WERI-Rb-1 (cell line): Measurements from ENCODE around the gene PKP1.

Source experiments
- DNase-seq: peaks from one replicate; pipeline ENCODE4 v3.0.0-alpha.2; 2020
- H3K27ac ChIP-seq: fragments of 250-450 bp; sonication (Bioruptor Pico); 2 replicates; pipeline ENCODE4 v1.5.1; 2020; ENCODE audit warnings: mild to moderate bottlenecking, moderate library complexity
- H3K27me3 ChIP-seq: fragments of 250-450 bp; sonication (Bioruptor Pico); 2 replicates; pipeline ENCODE4 v1.5.1; 2021; ENCODE audit warnings: mild to moderate bottlenecking, low read depth, moderate library complexity; ENCODE audit not compliant: insufficient read depth, severe bottlenecking
- H3K36me3 ChIP-seq: fragments of 250-450 bp; sonication (Bioruptor Pico); 2 replicates; pipeline ENCODE4 v1.5.1; 2020; ENCODE audit warnings: mild to moderate bottlenecking, moderate library complexity
- H3K4me3 ChIP-seq: 2 replicates; pipeline ENCODE4 v1.5.1; 2011; ENCODE audit warnings: low read depth, mild to moderate bottlenecking, control low read depth, low read length
- H3K9me3 ChIP-seq: fragments of 250-450 bp; sonication (Bioruptor Pico); 2 replicates; pipeline ENCODE4 v1.5.1; 2021; ENCODE audit warnings: mild to moderate bottlenecking, moderate library complexity; ENCODE audit not compliant: severe bottlenecking
- TF ChIP-seq, protein P1 (sequence below): IDR thresholded peaks from 2 replicates; pipeline ENCODE4 v1.5.1; 2011; ENCODE audit warnings: low read depth, mild to moderate bottlenecking, control low read depth, inconsistent platforms, low read length

PKP1 gene

DNA sequence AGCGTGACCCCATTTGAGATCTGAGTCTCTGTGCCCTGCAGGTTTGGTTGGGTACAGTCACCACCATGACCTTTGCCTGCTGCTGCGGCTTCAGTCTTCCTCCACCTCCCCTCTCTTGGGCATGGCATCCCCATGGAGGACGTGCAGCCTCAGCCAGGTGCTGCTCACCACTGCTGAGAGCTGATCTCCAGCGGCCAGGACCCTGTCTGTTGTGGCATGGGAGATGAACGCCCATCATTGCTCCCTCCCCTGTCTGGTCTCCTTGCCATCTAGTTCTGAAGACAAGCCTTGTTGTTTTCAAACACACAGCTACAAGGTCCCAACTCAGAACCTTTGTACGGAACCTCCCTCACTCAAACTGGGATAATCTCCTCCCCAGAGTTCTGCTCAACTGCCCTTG lies 19.2 kb upstream of the PKP1 start:
- TF ChIP-seq, protein P1, sequence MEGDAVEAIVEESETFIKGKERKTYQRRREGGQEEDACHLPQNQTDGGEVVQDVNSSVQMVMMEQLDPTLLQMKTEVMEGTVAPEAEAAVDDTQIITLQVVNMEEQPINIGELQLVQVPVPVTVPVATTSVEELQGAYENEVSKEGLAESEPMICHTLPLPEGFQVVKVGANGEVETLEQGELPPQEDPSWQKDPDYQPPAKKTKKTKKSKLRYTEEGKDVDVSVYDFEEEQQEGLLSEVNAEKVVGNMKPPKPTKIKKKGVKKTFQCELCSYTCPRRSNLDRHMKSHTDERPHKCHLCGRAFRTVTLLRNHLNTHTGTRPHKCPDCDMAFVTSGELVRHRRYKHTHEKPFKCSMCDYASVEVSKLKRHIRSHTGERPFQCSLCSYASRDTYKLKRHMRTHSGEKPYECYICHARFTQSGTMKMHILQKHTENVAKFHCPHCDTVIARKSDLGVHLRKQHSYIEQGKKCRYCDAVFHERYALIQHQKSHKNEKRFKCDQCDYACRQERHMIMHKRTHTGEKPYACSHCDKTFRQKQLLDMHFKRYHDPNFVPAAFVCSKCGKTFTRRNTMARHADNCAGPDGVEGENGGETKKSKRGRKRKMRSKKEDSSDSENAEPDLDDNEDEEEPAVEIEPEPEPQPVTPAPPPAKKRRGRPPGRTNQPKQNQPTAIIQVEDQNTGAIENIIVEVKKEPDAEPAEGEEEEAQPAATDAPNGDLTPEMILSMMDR: no peak
- no peak overlapping the region for H3K27ac ChIP-seq
- H3K4me3 ChIP-seq: no peak overlapping the region
- no peaks in the 10 kb centered on the region for H3K36me3 ChIP-seq
- no peaks in the 10 kb centered on the region for H3K9me3 ChIP-seq
- peak; percentile 9 for DNase-seq
- H3K27me3 ChIP-seq: no peaks in the 10 kb centered on the region

DNA sequence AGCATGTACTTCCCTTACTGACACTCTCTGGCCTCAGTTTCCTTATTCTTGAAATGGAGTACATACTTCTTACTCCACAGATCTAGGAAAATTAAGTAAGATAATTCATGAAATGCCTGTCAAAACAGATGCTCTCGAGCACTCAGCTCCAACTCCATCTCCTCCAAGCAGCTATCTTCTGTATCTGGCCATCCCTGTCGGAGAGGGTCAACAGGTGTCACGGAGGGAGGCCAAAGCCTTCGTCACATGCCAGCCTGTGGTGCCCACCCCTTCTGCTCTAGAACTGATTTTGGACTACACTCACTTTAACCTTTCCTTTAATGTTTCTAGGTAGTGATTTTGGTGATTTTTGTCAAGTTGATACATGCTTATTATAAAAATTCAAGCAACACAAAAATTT lies 18.8 kb upstream of the PKP1 start:
- H3K9me3 ChIP-seq: no peaks in the 10 kb centered on the region
- no peaks in the 10 kb centered on the region for H3K27me3 ChIP-seq
- no peak overlapping the region for H3K27ac ChIP-seq
- TF ChIP-seq, protein P1: no peak
- H3K4me3 ChIP-seq: no peak overlapping the region
- DNase-seq: peak; percentile 11
- H3K36me3 ChIP-seq: no peaks in the 10 kb centered on the region

DNA sequence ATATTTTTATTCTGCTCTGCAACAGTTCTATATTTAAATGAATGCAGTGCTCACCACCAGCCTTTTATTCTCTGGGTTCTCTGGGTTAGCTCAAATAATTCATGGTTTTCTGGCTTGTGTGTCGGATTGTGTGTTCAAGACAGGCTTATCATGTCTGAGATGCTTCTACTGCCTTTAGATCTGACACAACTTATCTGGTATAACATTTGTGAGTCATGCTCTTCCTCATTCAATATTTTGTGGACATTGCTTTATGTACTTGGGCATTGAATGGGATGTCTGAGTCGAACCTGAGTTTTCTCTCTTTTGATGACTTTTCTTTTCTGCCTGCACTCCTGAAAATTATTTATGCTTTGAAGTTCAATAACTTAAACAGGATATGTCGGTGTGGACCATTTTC lies 17.6 kb upstream of the PKP1 start:
- no peaks in the 10 kb centered on the region for H3K27me3 ChIP-seq
- H3K9me3 ChIP-seq: no peaks in the 10 kb centered on the region
- DNase-seq: no peak
- TF ChIP-seq, protein P1: no peak
- no peak overlapping the region for H3K4me3 ChIP-seq
- no peak overlapping the region for H3K27ac ChIP-seq
- no peaks in the 10 kb centered on the region for H3K36me3 ChIP-seq

DNA sequence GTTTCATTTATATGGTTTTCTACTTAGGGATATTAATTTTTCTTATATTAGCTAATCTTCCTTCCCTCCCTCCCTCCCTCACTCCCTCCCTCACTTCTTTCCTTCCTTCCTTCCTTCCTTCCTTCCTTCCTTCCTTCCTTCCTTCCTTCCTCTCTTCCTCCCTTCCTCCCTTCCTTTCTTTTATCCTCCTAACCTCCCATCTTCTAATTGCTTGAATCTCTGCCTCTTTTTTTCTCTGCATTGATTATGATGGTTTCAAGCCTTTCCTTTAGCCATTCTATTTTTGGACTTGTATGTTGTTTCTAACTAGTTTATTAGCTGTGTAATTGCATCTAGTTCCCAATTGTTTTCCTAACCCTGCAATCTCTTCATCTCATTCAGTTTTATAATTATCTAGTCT lies 17.0 kb upstream of the PKP1 start:
- H3K4me3 ChIP-seq: no peak overlapping the region
- H3K36me3 ChIP-seq: no peaks in the 10 kb centered on the region
- H3K9me3 ChIP-seq: no peaks in the 10 kb centered on the region
- H3K27me3 ChIP-seq: no peaks in the 10 kb centered on the region
- TF ChIP-seq, protein P1: no peak
- no peak overlapping the region for H3K27ac ChIP-seq
- no peak for DNase-seq

DNA sequence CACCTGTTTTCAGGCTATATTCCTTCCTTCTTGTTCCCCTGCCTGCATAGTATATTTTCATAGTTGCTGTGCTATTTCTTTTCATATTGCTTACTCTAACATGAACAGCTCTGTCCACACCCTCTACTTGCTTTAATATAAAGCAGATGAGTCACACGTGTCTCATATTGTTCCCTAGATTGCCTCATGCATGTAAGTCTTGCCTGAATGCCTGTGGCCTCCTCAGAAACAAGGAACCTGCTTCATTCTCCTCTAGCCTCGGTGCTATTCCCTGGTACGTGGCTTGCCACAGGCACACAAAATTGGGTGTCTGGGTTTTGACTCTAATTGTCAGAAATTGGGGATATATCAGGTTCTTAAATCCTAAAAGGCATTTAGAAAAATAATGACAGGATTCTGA lies 16.5 kb upstream of the PKP1 start:
- Histone ChIP-seq H3K9me3 (no peaks in the 10 kb centered on the region), H3K4me3 (no peak overlapping the region), H3K27me3 (no peaks in the 10 kb centered on the region), H3K36me3 (no peaks in the 10 kb centered on the region), H3K27ac (no peak overlapping the region)
- DNase-seq: peak; percentile 6
- TF ChIP-seq, protein P1: no peak

DNA sequence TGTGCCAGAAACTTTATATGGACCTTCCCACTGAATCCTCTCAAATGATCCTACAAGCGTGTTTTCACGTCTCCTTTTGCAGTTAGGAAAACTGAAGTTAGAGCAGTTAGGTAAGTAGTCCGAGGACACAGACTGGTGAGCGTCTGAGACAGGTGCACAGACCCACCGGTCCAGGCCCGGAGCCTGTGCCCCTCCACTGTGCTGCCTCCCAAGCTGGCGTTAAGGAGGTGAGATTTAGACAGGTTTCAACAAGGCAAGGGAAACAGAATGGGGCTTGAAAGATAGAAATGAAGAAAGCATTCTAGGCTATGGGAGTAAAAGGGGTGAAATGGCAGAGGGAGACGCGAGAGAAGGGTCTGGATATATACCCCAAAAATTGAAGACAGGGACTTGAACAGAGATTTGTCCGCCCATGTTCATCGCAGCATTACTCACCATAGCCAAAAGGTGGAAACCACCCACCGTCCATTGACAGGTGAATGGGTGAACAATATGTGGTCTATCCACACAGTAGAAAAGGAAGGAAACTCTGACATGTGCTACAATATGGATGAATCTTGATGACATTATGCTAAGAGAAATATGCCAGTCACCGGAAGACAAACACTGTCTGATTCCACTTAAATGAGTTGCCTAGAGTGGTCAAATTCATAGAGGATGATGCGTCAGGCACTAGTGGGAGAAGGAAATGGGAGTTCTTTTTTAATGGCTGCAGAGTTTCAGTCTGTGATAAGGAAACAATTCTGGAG lies 15.7 kb upstream of the PKP1 start:
- TF ChIP-seq, protein P1: no peak
- DNase-seq: peak; percentile 20
- Histone ChIP-seq H3K4me3 (no peak overlapping the region), H3K27ac (no peak overlapping the region; the same call in 1 of the 2 replicates), H3K36me3 (no peaks in the 10 kb centered on the region), H3K9me3 (no peaks in the 10 kb centered on the region), H3K27me3 (no peaks in the 10 kb centered on the region)
